Measurements from ENCODE around the gene RFTN1.

Gene RFTN1

DNA sequence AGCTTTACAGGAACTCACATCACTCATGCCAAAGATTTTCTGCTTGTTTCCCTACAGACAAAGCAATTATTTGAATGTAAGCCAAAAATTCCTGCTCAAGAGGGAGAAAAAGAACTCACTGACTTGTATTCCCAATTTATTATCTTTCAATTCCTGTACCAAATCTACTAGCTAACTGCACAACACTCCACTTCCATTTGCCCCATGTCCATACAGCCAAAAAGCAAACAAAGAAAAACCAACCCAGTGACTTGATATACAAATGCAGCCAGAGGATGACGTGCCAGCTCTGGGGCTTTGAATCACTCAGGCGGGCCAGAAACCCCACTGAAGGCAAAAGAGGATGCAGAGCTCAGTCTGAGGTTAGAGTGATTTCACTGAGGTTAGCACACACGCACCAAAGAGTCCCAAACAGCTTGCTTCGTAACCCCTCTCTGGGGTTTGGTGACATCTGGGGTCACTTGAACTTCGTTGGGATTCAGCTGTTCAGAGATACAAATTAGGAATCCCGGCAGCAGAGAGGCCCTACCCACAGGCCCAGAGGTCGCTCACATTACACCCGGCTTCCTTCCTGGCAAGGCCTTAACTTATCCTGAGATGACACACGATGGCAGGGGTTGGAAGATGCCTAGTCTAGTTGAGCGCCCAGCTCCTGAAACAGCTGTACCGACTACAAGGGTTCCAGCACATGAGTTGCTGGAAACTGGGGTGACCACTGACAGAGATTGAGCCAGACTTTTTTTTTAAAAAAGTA is 1.6 kb downstream of the RFTN1 start:
- Histone ChIP-seq H3K27me3 (ENCODE audit: control insufficient read depth in 1 of 2, insufficient read depth in 2 of 2, low read length in 2 of 2) (peaks cover 0 to 12% of the 10 kb centered on the region in 2 donors), H3K9me3 (ENCODE audit: low read length) (no peaks in the 10 kb centered on the region), H3K4me3 (ENCODE audit: low read depth in 1 of 2, low read length in 2 of 2) (peak overlapping the region in 1 of 2 donors; percentile 60), H3K4me1 (ENCODE audit: insufficient read depth, low read length) (no peaks in the 10 kb centered on the region), H3K27ac (ENCODE audit: low read depth, low read length) (peak overlapping the region; percentile 32), H3K36me3 (ENCODE audit: insufficient read depth, low read length) (no peaks in the 10 kb centered on the region), H3K9ac (ENCODE audit: low read length) (no peak overlapping the region)

DNA sequence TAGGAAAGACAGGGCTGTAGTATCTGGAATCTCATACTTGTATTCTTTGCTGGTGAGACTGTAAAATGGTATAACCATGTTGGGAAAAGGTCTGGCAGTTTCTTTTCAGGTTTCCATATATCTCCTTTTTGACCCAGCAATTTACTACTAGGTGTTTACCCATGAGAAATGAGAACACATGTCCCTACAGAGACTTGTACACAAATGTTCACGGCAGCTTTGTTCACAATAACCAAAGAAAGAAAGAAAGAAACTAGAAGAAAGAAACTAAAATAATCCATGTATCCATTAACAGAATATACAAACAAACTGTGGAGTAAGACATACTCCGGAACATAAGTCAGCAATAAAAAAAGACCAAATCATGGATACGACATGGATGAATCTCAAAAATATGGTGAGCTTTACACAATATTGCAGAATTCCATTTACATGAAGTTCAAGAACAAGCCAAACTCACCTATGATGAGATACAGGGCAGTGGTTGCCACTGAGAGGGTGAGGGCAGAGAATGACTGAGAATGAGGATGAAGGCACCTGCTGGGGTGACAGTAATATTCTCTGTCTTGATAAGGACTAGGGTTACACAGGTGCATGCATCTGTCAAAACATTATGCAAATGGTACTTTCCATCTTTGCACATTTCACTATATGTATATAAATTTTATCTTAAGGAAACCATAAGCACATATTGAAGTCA is 2.7 kb downstream of the RFTN1 start:
- no peak overlapping the region for H3K27ac ChIP-seq (ENCODE audit: low read depth, low read length)
- H3K36me3 ChIP-seq (ENCODE audit: insufficient read depth, low read length): no peaks in the 10 kb centered on the region
- no peak overlapping the region for H3K4me3 ChIP-seq (ENCODE audit: low read depth in 1 of 2, low read length in 2 of 2)
- H3K9ac ChIP-seq (ENCODE audit: low read length): no peak overlapping the region
- no peaks in the 10 kb centered on the region for H3K9me3 ChIP-seq (ENCODE audit: low read length)
- peaks cover 0 to 12% of the 10 kb centered on the region in 2 donors for H3K27me3 ChIP-seq (ENCODE audit: control insufficient read depth in 1 of 2, insufficient read depth in 2 of 2, low read length in 2 of 2)
- H3K4me1 ChIP-seq (ENCODE audit: insufficient read depth, low read length): no peaks in the 10 kb centered on the region

DNA sequence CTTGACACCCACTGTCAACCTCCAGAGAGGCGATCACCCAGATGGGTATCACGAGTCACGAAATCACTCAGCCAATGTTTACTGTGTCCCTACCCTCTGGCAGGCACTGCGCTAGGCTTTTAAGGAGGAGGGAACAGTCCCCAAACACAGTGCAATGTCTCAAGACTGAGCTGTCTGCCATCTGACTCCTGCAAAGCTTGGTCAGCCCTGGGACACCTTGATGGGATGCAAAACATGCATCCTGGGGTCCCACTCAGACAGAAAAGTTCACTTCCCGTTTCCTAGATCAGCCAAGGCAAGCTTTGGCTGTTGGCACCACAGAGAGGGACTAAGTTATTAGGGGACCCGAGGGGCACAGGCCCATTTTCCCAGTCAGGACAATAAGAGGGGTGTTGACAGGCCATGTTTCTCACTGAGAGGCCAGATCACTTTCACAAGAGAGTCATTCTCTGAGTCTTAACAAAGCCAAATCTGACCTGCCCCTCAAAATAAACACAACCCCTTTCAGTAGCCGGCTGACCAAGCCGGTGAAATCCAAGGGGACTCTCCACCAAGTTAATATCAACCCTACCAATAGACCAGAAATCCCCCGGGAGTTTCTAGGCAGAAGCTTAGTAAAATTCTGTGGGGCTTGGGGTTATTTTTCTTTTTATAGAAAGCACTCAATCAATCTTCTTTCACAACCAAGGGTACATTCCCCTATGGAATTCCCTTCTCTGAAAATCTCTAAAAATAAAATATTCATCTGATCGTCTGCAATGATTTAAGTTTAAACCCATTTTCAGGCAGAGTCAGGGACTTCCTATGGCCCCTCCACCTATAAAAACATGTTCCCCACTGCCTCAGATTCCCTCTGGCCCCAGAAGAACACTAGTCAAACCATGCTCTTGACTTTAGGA is 3.5 kb downstream of the RFTN1 start:
- Histone ChIP-seq H3K4me1 (ENCODE audit: insufficient read depth, low read length) (no peaks in the 10 kb centered on the region), H3K27ac (ENCODE audit: low read depth, low read length) (no peak overlapping the region), H3K4me3 (ENCODE audit: low read depth in 1 of 2, low read length in 2 of 2) (no peak overlapping the region)

DNA sequence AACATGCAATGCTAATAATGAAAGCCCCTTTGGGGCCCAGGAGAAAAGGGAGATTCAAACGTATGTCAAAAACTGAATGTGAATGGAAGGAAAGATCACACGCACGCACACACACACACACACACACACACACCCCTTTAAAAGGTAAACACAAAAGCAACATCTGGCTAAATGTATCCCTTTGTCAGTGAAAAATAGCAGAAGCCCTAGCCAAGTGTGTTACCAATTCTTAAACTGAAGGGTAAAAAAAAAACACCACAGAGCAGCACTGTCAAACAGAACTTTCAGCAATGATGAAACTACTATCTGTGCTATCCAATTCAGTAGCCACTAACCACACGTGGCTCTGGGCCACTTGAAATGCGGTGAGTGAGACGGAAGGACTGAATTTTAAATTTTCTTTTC is 4.9 kb downstream of the RFTN1 start:
- Histone ChIP-seq H3K9me3 (ENCODE audit: low read length) (no peaks in the 10 kb centered on the region), H3K27ac (ENCODE audit: low read depth, low read length) (no peak overlapping the region), H3K27me3 (ENCODE audit: control insufficient read depth in 1 of 2, insufficient read depth in 2 of 2, low read length in 2 of 2) (peaks cover 0 to 12% of the 10 kb centered on the region in 2 donors), H3K4me3 (ENCODE audit: low read depth in 1 of 2, low read length in 2 of 2) (no peak overlapping the region), H3K4me1 (ENCODE audit: insufficient read depth, low read length) (no peaks in the 10 kb centered on the region), H3K9ac (ENCODE audit: low read length) (no peak overlapping the region), H3K36me3 (ENCODE audit: insufficient read depth, low read length) (no peaks in the 10 kb centered on the region)

More for the DNA sequence above, 3.5 kb downstream of the RFTN1 start:
- no peaks in the 10 kb centered on the region for H3K36me3 ChIP-seq (ENCODE audit: insufficient read depth, low read length)
- no peaks in the 10 kb centered on the region for H3K9me3 ChIP-seq (ENCODE audit: low read length)
- peaks cover 0 to 12% of the 10 kb centered on the region in 2 donors for H3K27me3 ChIP-seq (ENCODE audit: control insufficient read depth in 1 of 2, insufficient read depth in 2 of 2, low read length in 2 of 2)
- no peak overlapping the region for H3K9ac ChIP-seq (ENCODE audit: low read length)

DNA sequence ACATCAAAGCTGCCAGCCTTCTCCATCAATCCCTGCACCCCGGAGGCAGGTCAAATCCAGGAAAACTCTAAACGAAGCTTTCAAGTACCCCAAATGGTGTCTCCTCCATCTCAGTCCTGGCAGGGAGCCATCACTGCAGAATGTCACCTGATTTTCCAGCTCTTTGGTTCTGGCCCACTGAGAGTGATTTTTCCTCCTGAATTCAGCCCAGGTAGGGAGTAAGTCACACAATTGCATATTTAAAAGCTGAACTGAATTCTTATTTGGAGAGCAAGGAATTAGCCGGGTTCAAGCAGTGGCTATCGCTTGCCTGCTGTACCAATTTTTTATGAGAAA is 5.3 kb downstream of the RFTN1 start:
- Histone ChIP-seq H3K9ac (ENCODE audit: low read length) (no peak overlapping the region), H3K4me1 (ENCODE audit: insufficient read depth, low read length) (no peaks in the 10 kb centered on the region), H3K27me3 (ENCODE audit: control insufficient read depth in 1 of 2, insufficient read depth in 2 of 2, low read length in 2 of 2) (peaks cover 0 to 11% of the 10 kb centered on the region in 2 donors), H3K27ac (ENCODE audit: low read depth, low read length) (no peak overlapping the region), H3K36me3 (ENCODE audit: insufficient read depth, low read length) (no peaks in the 10 kb centered on the region), H3K9me3 (ENCODE audit: low read length) (no peaks in the 10 kb centered on the region), H3K4me3 (ENCODE audit: low read depth in 1 of 2, low read length in 2 of 2) (no peak overlapping the region)

DNA sequence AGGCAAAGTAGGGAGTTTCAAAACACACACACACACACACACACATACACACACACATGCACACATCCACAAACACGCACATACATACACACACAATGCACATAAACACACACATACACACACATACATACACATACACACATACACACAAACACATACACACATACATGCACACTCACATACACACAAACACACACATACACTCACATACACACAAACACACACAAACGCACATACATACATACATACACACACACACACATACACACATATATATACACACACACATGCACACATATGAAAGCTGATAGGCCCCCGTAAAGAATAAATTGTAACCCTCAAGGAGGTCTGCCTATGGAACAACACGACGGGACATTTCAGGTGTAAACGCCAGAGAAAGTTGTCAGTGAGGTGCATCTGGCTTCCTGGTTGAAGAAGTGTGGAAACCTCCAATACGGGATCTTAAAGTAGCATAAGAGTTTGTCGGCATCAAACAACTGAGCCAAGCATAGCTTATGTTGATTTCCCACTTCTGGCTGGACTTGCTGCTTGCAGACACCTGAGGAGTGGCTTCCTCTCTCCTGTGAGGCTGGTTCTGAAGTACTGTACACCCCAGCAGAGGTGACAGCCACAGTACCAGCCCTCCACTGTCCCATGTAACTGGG is 5.8 kb downstream of the RFTN1 start:
- no peaks in the 10 kb centered on the region for H3K9me3 ChIP-seq (ENCODE audit: low read length)
- no peaks in the 10 kb centered on the region for H3K36me3 ChIP-seq (ENCODE audit: insufficient read depth, low read length)
- no peak overlapping the region for H3K4me3 ChIP-seq (ENCODE audit: low read depth in 1 of 2, low read length in 2 of 2)
- H3K9ac ChIP-seq (ENCODE audit: low read length): no peak overlapping the region
- H3K27me3 ChIP-seq (ENCODE audit: control insufficient read depth in 1 of 2, insufficient read depth in 2 of 2, low read length in 2 of 2): peaks cover 0 to 6% of the 10 kb centered on the region in 2 donors
- H3K4me1 ChIP-seq (ENCODE audit: insufficient read depth, low read length): no peaks in the 10 kb centered on the region
- H3K27ac ChIP-seq (ENCODE audit: low read depth, low read length): no peak overlapping the region

DNA sequence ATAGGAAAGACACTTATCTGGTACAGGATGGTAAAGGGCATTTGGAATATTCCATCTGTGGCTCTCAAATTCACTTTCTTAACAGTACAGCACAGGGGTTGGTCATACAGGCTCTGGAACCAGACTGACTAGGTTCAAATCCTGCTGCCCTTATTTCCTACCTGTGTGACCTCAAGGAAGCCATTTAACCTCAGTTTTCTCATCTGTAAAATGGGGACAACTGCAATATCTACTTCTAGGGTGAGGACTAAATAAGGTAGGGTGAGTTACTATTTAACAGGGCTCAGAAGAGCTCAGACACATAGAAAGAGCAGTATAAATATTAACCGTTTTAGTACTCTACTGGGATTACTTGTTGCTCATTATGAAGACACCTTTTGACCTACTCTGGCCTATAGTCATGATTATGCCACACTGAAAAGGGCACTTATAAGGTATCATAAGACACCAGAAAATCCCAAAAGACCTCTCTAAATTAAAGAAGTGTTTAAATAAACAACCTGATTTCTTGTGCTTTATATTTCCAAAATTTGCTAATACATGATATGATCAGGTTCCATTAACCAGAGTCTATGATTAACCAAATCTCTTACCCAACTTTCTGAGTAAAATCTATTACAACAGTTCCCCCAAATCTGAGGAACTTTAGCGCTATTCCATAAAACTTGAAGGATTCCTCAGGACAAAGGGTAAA is 6.5 kb downstream of the RFTN1 start:
- no peaks in the 10 kb centered on the region for H3K36me3 ChIP-seq (ENCODE audit: insufficient read depth, low read length)
- H3K4me1 ChIP-seq (ENCODE audit: insufficient read depth, low read length): no peaks in the 10 kb centered on the region
- no peak overlapping the region for H3K4me3 ChIP-seq (ENCODE audit: low read depth in 1 of 2, low read length in 2 of 2)
- no peaks in the 10 kb centered on the region for H3K27me3 ChIP-seq (ENCODE audit: control insufficient read depth in 1 of 2, insufficient read depth in 2 of 2, low read length in 2 of 2)
- no peak overlapping the region for H3K9ac ChIP-seq (ENCODE audit: low read length)
- no peak overlapping the region for H3K27ac ChIP-seq (ENCODE audit: low read depth, low read length)
- H3K9me3 ChIP-seq (ENCODE audit: low read length): no peaks in the 10 kb centered on the region

DNA sequence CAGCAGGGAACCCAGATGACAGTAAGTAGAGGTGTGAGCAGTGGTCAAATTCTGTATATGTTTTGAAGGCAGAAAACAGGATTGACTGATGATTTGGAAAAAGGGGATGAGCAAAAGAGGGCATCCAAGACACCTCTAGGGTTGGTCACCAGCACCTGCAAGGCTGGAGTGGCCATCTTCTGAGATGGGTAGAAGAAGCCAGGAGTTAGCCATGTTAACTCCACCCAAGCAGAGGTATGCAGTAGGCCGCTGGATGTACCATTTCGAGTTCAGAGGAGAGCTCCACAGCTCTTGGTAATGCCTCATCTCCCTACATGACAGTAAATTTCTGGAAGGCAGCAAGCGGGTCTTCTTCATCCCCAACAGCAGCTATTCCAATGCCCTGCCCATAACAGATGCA is 7.0 kb downstream of the RFTN1 start:
- Histone ChIP-seq H3K4me3 (ENCODE audit: low read depth in 1 of 2, low read length in 2 of 2) (no peak overlapping the region), H3K9me3 (ENCODE audit: low read length) (no peaks in the 10 kb centered on the region), H3K9ac (ENCODE audit: low read length) (no peak overlapping the region), H3K27me3 (ENCODE audit: control insufficient read depth in 1 of 2, insufficient read depth in 2 of 2, low read length in 2 of 2) (no peaks in the 10 kb centered on the region), H3K27ac (ENCODE audit: low read depth, low read length) (no peak overlapping the region), H3K4me1 (ENCODE audit: insufficient read depth, low read length) (no peaks in the 10 kb centered on the region), H3K36me3 (ENCODE audit: insufficient read depth, low read length) (no peaks in the 10 kb centered on the region)

DNA sequence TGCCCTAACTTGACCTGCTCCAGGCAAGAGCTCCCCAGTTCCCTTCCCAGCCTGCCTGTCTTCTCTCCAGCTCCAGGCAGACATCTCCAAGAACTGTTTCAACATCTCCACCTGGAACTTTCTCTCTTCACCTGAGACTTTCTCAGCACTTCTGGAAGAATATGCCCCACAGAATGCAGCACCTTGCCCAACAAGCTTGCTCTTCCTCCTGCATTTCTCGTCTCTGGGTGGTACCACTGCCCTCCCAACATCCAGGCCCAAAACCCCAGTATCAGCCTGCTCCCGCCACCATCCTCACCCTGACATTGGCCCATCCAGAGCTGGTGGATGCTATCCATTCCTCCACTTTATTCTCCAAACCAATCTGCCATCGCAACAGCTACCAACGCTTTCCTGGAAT is 8.8 kb downstream of the RFTN1 start:
- H3K9me3 ChIP-seq (ENCODE audit: low read length): no peaks in the 10 kb centered on the region
- H3K4me1 ChIP-seq (ENCODE audit: insufficient read depth, low read length): no peaks in the 10 kb centered on the region
- H3K4me3 ChIP-seq (ENCODE audit: low read depth in 1 of 2, low read length in 2 of 2): no peak overlapping the region
- no peak overlapping the region for H3K9ac ChIP-seq (ENCODE audit: low read length)
- no peaks in the 10 kb centered on the region for H3K36me3 ChIP-seq (ENCODE audit: insufficient read depth, low read length)
- H3K27ac ChIP-seq (ENCODE audit: low read depth, low read length): no peak overlapping the region
- no peaks in the 10 kb centered on the region for H3K27me3 ChIP-seq (ENCODE audit: control insufficient read depth in 1 of 2, insufficient read depth in 2 of 2, low read length in 2 of 2)

DNA sequence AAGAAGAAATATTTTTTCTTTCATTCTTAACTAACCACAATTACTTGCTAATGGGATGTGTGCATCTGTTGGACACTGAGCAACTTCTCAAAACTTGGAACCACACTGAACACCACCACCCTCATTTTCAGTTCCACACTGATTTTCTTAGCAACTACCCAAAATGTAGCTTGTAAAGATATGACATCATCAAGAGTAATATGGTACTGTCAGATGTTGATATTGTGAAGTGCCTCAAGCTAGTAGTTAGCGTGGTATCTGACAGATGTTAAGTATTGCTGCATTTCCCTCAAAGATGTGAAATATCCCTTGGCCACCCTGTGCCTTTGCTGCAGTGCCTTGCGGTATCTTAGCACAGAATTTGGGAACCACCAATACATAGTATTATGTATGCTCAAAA is 9.3 kb downstream of the RFTN1 start:
- Histone ChIP-seq H3K4me3 (ENCODE audit: low read depth in 1 of 2, low read length in 2 of 2) (no peak overlapping the region), H3K36me3 (ENCODE audit: insufficient read depth, low read length) (no peaks in the 10 kb centered on the region), H3K4me1 (ENCODE audit: insufficient read depth, low read length) (no peaks in the 10 kb centered on the region), H3K27ac (ENCODE audit: low read depth, low read length) (no peak overlapping the region), H3K27me3 (ENCODE audit: control insufficient read depth in 1 of 2, insufficient read depth in 2 of 2, low read length in 2 of 2) (no peaks in the 10 kb centered on the region), H3K9ac (ENCODE audit: low read length) (no peak overlapping the region), H3K9me3 (ENCODE audit: low read length) (no peaks in the 10 kb centered on the region)

Measured in muscle layer of colon (tissue), 2 donors.